ENCODE measurements around the gene CATSPER3.
A peak's percentile ranks its signal among the peaks of the same experiment; 100 is the strongest.

CATSPER3 gene

GRCh38 chr5:135048286-135048685 lies 80.6 kb downstream of the CATSPER3 start:
- Mint-ChIP-seq H3K27me3 (ENCODE audit: low read depth, poor library complexity) (peaks cover 85% of the 10 kb centered on the region), H3K4me1 (peaks cover 26% of the 10 kb centered on the region), H3K9me3 (no peaks in the 10 kb centered on the region), H3K27ac (no peak overlapping the region), H3K36me3 (ENCODE audit: low read depth) (no peaks in the 10 kb centered on the region), H3K4me3 (no peak overlapping the region)
- no peak for TF ChIP-seq CTCF (IDR thresholded peaks at IDR 0.05)
- no peak for DNase-seq

GRCh38 chr5:135048930-135049329 lies 81.2 kb downstream of the CATSPER3 start:
- no peaks in the 10 kb centered on the region for H3K36me3 Mint-ChIP-seq (ENCODE audit: low read depth)
- peaks cover 32% of the 10 kb centered on the region for H3K4me1 Mint-ChIP-seq
- H3K4me3 Mint-ChIP-seq, result no peak overlapping the region
- H3K27ac Mint-ChIP-seq, result no peak overlapping the region
- peaks cover 85% of the 10 kb centered on the region for H3K27me3 Mint-ChIP-seq (ENCODE audit: low read depth, poor library complexity)
- no peak for TF ChIP-seq CTCF (IDR thresholded peaks at IDR 0.05)
- DNase-seq, result no peak
- no peaks in the 10 kb centered on the region for H3K9me3 Mint-ChIP-seq

GRCh38 chr5:135050244-135050767 lies 82.6 kb downstream of the CATSPER3 start:
- Mint-ChIP-seq H3K4me3 (peak overlapping the region; percentile 53), H3K27ac (no peak overlapping the region), H3K27me3 (ENCODE audit: low read depth, poor library complexity) (peaks cover 73% of the 10 kb centered on the region), H3K36me3 (ENCODE audit: low read depth) (no peaks in the 10 kb centered on the region), H3K9me3 (no peaks in the 10 kb centered on the region), H3K4me1 (peaks cover 41% of the 10 kb centered on the region)
- no peak for TF ChIP-seq CTCF (IDR thresholded peaks at IDR 0.05)
- no peak for DNase-seq

- TF ChIP-seq CTCF (IDR thresholded peaks at IDR 0.05), result no peak
- Mint-ChIP-seq H3K27me3 (ENCODE audit: low read depth, poor library complexity) (peaks cover 72% of the 10 kb centered on the region), H3K4me3 (no peak overlapping the region)
These were observed 83.7 kb downstream of the CATSPER3 start for GRCh38 chr5:135051399-135051798.

GRCh38 chr5:135051872-135052271 lies 84.2 kb downstream of the CATSPER3 start:
- Mint-ChIP-seq H3K27me3 (ENCODE audit: low read depth, poor library complexity) (peaks cover 74% of the 10 kb centered on the region), H3K4me1 (peaks cover 41% of the 10 kb centered on the region), H3K9me3 (no peaks in the 10 kb centered on the region), H3K36me3 (ENCODE audit: low read depth) (no peaks in the 10 kb centered on the region), H3K4me3 (peak overlapping the region; percentile 24), H3K27ac (no peak overlapping the region)
- no peak for TF ChIP-seq CTCF (IDR thresholded peaks at IDR 0.05)
- no peak for DNase-seq

More at GRCh38 chr5:135051399-135051798, 83.7 kb downstream of the CATSPER3 start:
- no peaks in the 10 kb centered on the region for H3K36me3 Mint-ChIP-seq (ENCODE audit: low read depth)
- peaks cover 41% of the 10 kb centered on the region for H3K4me1 Mint-ChIP-seq
- no peaks in the 10 kb centered on the region for H3K9me3 Mint-ChIP-seq
- no peak overlapping the region for H3K27ac Mint-ChIP-seq
- no peak for DNase-seq

- DNase-seq, result no peak
- H3K4me3 Mint-ChIP-seq, result no peak overlapping the region
- H3K4me1 Mint-ChIP-seq, result peaks cover 34% of the 10 kb centered on the region
- no peaks in the 10 kb centered on the region for H3K36me3 Mint-ChIP-seq (ENCODE audit: low read depth)
- H3K27me3 Mint-ChIP-seq (ENCODE audit: low read depth, poor library complexity), result peaks cover 70% of the 10 kb centered on the region
- no peak for TF ChIP-seq CTCF (IDR thresholded peaks at IDR 0.05)
- H3K27ac Mint-ChIP-seq, result no peak overlapping the region
- H3K9me3 Mint-ChIP-seq, result no peaks in the 10 kb centered on the region
These were observed 84.9 kb downstream of the CATSPER3 start for GRCh38 chr5:135052511-135053145.

All from nephron progenitor cell (in vitro differentiated cells).